Tongue (tissue), 2 donors: ENCODE data around the gene MAP10. TPM values are rescaled to one million over a fixed set of nuclear protein-coding genes. Genes with fewer than 3 reads are reported as not detected.

Experiments used
- DNase-seq: peaks from one replicate; pipeline ENCODE4 v3.0.0-alpha.2; 2015
- total RNA-seq: library from RNA; depleted of rRNA; stranded (reverse); fragments of >200 nt; gene quantifications from one replicate; pipeline ENCODE4 v1.2.3, GENCODE V29; 2014

Gene MAP10
- total RNA-seq, 1 donor from 2014 or later: 4.8 TPM

GRCh38 chr1:232798920-232799319 lies 6.3 kb upstream of the MAP10 start:
- DNase-seq: no peak

- no peak for DNase-seq
These were observed 932 bp downstream of the MAP10 start for GRCh38 chr1:232806186-232806510.

GRCh38 chr1:232810856-232811255 lies 5.6 kb downstream of the MAP10 start:
- no peak for DNase-seq

- DNase-seq: no peak
These were observed 7.3 kb downstream of the MAP10 start for GRCh38 chr1:232812560-232812959.

- DNase-seq: no peak
These were observed 7.9 kb downstream of the MAP10 start for GRCh38 chr1:232813097-232813496.

- DNase-seq: no peak
These were observed 8.5 kb downstream of the MAP10 start for GRCh38 chr1:232813760-232814159.

- DNase-seq: no peak
These were observed 11.1 kb downstream of the MAP10 start for GRCh38 chr1:232816324-232816723.

- DNase-seq: no peak
These were observed 12.8 kb downstream of the MAP10 start for GRCh38 chr1:232818040-232818439.

- DNase-seq: no peak
These were observed 15.2 kb downstream of the MAP10 start for GRCh38 chr1:232820431-232820830.

- DNase-seq: peak; percentile 27
These were observed 17.3 kb downstream of the MAP10 start for GRCh38 chr1:232822530-232822929.

GRCh38 chr1:232826318-232826717 lies 21.1 kb downstream of the MAP10 start:
- DNase-seq: no peak

GRCh38 chr1:232830661-232831060 lies 25.4 kb downstream of the MAP10 start:
- no peak for DNase-seq

GRCh38 chr1:232831895-232832294 lies 26.7 kb downstream of the MAP10 start:
- DNase-seq: no peak

- DNase-seq: no peak
These were observed 28.9 kb downstream of the MAP10 start for GRCh38 chr1:232834066-232834465.

- DNase-seq: no peak
These were observed 29.9 kb downstream of the MAP10 start for GRCh38 chr1:232835166-232835565.

- DNase-seq: no peak
These were observed 31.9 kb downstream of the MAP10 start for GRCh38 chr1:232837087-232837486.

GRCh38 chr1:232841823-232842565 lies 36.8 kb downstream of the MAP10 start:
- DNase-seq: no peak

- DNase-seq: no peak
These were observed 39.6 kb downstream of the MAP10 start for GRCh38 chr1:232844791-232845190.

- DNase-seq: no peak
These were observed 40.3 kb downstream of the MAP10 start for GRCh38 chr1:232845406-232845955.

- DNase-seq: no peak
These were observed 46.3 kb downstream of the MAP10 start for GRCh38 chr1:232851532-232851931.

GRCh38 chr1:232853994-232854797 lies 49.0 kb downstream of the MAP10 start:
- no peak for DNase-seq

GRCh38 chr1:232854798-232855159 lies 49.6 kb downstream of the MAP10 start:
- DNase-seq: no peak

GRCh38 chr1:232856541-232856940 lies 51.3 kb downstream of the MAP10 start:
- DNase-seq: no peak
